Calu3 (cell line): ENCODE data around the gene TMEM234. TPM values are rescaled to one million over a fixed set of nuclear protein-coding genes. Genes with fewer than 3 reads are reported as not detected.

Experiments
- BruUV-seq: library from RNA; stranded (reverse); fragments of 400-500 nt; replicated peaks from 2 replicates; lab custom pipeline; 2021; lab: Mats Ljungman, UMichigan
- CTCF ChIA-PET: fragments of 300-600 bp; sonication (Branson Sonifier 250); formaldehyde crosslinking; loops from one replicate; lab custom pipeline; 2022; ENCODE audit warnings: antibody characterized with exemption; lab: Charles Lee
- DNase-seq: peaks from one replicate; pipeline ENCODE4 v3.0.0; 2022
- H3K27ac Mint-ChIP-seq: one replicate; pipeline ENCODE4 v1.8.0; 2022; ENCODE audit warnings: mixed read lengths; ENCODE audit not compliant: unreplicated experiment
- H3K27me3 Mint-ChIP-seq: one replicate; pipeline ENCODE4 v1.8.0; 2022; ENCODE audit warnings: mixed read lengths; ENCODE audit not compliant: unreplicated experiment
- H3K36me3 Mint-ChIP-seq: one replicate; pipeline ENCODE4 v1.8.0; 2022; ENCODE audit warnings: mild to moderate bottlenecking, moderate library complexity, mixed read lengths; ENCODE audit not compliant: insufficient read depth, unreplicated experiment
- H3K4me1 Mint-ChIP-seq: one replicate; pipeline ENCODE4 v1.8.0; 2022; ENCODE audit warnings: mild to moderate bottlenecking, low read depth, mixed read lengths; ENCODE audit not compliant: unreplicated experiment
- H3K4me3 Mint-ChIP-seq: one replicate; pipeline ENCODE4 v1.8.0; 2022; ENCODE audit warnings: mild to moderate bottlenecking, low read depth, moderate library complexity, mixed read lengths; ENCODE audit not compliant: unreplicated experiment
- H3K9me3 Mint-ChIP-seq: one replicate; pipeline ENCODE4 v1.8.0; 2022; ENCODE audit warnings: low read depth, mixed read lengths; ENCODE audit not compliant: unreplicated experiment
- intact Hi-C: fragments of 100-400 bp; cut with micrococcal nuclease; formaldehyde crosslinking; loops from one replicate; pipeline ENCODE4 v1.10.0; 2022; ENCODE audit not compliant: unreplicated experiment
- total RNA-seq: library from RNA; stranded (reverse); gene quantifications from 2 replicates; pipeline ENCODE4 v1.2.3, GENCODE V29; 2022
- TF ChIP-seq, protein P1 (sequence below): fragments of 200-600 bp; IDR thresholded peaks from one replicate; pipeline ENCODE4 v1.8.0; 2022; ENCODE audit warnings: antibody characterized with exemption; ENCODE audit not compliant: unreplicated experiment

Gene TMEM234
- total RNA-seq, 1 experiment from 2014 or later, result 35.5 TPM

DNA sequence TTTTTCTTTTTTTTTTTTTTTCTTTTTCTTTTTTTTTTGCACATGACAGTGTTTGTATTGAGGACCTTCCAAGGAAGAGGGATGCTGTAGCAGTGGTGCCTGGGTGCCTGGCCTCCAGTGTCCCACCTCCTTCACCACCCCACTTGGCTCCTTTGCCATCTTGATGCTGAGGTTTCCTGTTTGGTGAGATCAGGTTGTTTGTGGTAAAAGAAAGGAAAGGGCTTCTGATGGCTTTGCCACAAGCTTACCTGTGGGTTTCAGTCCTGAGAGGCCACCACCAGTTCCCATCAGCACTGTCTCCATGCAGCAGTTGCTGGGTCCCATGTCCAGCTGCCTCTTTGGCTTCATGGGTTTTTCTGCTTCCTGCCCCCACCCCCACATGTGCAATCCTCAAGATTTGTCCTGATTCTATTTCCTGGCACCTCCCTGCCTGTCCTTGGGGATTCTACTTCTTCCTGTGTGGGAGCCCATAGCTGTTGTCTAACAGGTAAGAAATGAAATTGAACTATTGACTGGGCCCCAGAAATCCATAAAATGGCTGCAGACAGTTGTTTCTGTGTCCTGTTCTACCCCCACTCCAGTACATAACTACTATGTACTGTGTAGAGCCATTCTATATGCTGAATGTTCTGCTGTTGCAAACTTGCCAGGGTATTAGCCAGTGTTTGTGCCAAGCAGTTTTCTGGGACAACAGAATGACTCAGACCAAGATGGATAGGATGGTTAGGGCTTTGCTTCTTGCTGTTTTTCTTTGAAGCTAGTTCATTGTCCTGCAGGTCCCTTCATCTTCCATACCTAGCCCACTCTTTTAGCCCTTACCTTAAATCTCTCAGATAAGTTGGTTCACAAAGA lies 26.0 kb downstream of the TMEM234 start:
- TF ChIP-seq, protein P1, sequence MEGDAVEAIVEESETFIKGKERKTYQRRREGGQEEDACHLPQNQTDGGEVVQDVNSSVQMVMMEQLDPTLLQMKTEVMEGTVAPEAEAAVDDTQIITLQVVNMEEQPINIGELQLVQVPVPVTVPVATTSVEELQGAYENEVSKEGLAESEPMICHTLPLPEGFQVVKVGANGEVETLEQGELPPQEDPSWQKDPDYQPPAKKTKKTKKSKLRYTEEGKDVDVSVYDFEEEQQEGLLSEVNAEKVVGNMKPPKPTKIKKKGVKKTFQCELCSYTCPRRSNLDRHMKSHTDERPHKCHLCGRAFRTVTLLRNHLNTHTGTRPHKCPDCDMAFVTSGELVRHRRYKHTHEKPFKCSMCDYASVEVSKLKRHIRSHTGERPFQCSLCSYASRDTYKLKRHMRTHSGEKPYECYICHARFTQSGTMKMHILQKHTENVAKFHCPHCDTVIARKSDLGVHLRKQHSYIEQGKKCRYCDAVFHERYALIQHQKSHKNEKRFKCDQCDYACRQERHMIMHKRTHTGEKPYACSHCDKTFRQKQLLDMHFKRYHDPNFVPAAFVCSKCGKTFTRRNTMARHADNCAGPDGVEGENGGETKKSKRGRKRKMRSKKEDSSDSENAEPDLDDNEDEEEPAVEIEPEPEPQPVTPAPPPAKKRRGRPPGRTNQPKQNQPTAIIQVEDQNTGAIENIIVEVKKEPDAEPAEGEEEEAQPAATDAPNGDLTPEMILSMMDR, result no peak
- Mint-ChIP-seq H3K4me1 (peaks cover 10% of the 10 kb centered on the region), H3K4me3 (no peak overlapping the region), H3K36me3 (peaks cover 84% of the 10 kb centered on the region), H3K27ac (no peak overlapping the region), H3K9me3 (no peaks in the 10 kb centered on the region), H3K27me3 (no peaks in the 10 kb centered on the region)
- intact Hi-C loops, result no loop called here
- CTCF ChIA-PET, result interaction anchor here (0.7 kb wide), 1 partner anchor 16 kb away, joined by 4 read pairs; no protein-coding TSS in a partner anchor
- no peak for DNase-seq
- TSS peak; percentile 27 for BruUV-seq

DNA sequence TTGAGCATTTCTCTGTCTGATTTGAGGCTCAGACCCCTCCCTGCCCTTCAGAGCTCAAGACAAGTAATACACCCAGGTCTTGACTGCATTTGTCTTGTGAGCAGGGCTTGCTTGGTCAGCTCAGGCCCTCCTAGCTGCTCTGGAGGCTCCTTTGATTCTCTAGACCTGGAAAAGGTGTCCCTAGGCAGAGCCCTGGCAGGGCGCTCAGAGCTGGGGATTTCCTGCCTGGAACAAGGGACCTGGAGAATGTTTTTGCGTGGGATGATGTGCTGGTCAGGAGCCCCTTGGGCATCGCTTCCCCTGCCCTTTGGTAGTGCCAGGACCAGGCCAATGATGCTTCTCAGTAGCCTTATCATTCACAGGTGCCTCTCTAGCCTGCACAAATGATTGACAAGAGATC lies 26.6 kb downstream of the TMEM234 start:
- TF ChIP-seq, protein P1, result no peak
- no TSS peak for BruUV-seq
- intact Hi-C loops, result no loop called here
- H3K36me3 Mint-ChIP-seq, result peaks cover 83% of the 10 kb centered on the region
- H3K4me3 Mint-ChIP-seq, result no peak overlapping the region
- H3K27me3 Mint-ChIP-seq, result no peaks in the 10 kb centered on the region
- DNase-seq, result no peak
- CTCF ChIA-PET, result interaction anchor here (0.7 kb wide), 1 partner anchor 16 kb away, joined by 4 read pairs; no protein-coding TSS in a partner anchor
- no peaks in the 10 kb centered on the region for H3K9me3 Mint-ChIP-seq
- H3K27ac Mint-ChIP-seq, result no peak overlapping the region
- H3K4me1 Mint-ChIP-seq, result peaks cover 7% of the 10 kb centered on the region

DNA sequence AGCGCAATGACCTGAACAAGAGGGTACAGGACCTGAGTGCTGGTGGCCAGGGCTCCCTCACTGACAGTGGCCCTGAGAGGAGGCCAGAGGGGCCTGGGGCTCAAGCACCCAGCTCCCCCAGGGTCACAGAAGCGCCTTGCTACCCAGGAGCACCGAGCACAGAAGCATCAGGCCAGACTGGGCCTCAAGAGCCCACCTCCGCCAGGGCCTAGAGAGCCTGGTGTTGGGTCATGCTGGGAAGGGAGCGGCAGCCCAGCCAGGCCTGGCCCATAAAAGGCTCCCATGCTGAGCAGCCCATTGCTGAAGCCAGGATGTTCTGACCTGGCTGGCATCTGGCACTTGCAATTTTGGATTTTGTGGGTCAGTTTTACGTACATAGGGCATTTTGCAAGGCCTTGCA lies 27.2 kb downstream of the TMEM234 start:
- H3K27me3 Mint-ChIP-seq, result no peaks in the 10 kb centered on the region
- TF ChIP-seq, protein P1, result no peak
- intact Hi-C loops, result no loop called here
- peaks cover 81% of the 10 kb centered on the region for H3K36me3 Mint-ChIP-seq
- no peak overlapping the region for H3K27ac Mint-ChIP-seq
- DNase-seq, result no peak
- no TSS peak for BruUV-seq
- CTCF ChIA-PET, result interaction anchor here (0.7 kb wide), 1 partner anchor 15 kb away, joined by 4 read pairs; no protein-coding TSS in a partner anchor
- H3K4me3 Mint-ChIP-seq, result no peak overlapping the region
- H3K4me1 Mint-ChIP-seq, result peaks cover 2% of the 10 kb centered on the region
- no peaks in the 10 kb centered on the region for H3K9me3 Mint-ChIP-seq

DNA sequence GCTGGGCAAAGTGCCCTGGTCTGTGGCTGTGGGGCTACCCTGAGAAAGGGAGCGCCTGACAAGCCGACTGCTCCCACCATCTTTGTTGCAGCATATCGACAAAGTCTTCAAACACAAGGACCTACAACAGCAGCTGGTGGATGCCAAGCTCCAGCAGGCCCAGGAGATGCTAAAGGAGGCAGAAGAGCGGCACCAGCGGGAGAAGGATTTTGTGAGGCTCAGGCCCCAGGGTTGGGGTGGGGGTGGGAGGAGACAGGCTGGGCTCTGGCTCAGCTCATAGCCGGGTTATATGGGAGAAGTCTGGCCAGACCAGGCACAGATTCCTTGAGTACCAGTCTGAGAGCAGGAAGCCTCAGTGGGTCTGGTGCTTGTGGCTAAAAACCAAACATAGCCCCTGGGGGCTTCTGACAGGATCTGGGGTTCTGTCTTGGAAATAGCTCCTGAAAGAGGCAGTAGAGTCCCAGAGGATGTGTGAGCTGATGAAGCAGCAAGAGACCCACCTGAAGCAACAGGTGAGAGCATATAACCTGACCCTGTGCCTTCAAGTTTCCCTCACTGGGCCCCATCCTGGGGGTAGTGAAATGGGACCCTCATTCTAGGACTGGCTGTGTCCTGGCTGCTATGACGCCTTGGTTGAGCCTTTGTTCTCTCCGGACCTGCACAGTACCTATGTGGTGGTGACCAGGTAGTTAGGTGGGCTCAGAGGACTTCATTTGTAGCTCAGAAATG lies 29.8 kb downstream of the TMEM234 start:
- no TSS peak for BruUV-seq
- Mint-ChIP-seq H3K36me3 (peaks cover 83% of the 10 kb centered on the region), H3K27ac (no peak overlapping the region), H3K4me3 (no peak overlapping the region), H3K27me3 (no peaks in the 10 kb centered on the region), H3K9me3 (no peaks in the 10 kb centered on the region), H3K4me1 (no peaks in the 10 kb centered on the region)
- TF ChIP-seq, protein P1, result no peak
- CTCF ChIA-PET, result interaction anchor here (0.7 kb wide), 1 partner anchor 224 kb away, joined by 3 read pairs; no protein-coding TSS in a partner anchor
- DNase-seq, result no peak
- intact Hi-C loops, result no loop called here
